ENCODE data around the gene FXYD4.

DNA sequence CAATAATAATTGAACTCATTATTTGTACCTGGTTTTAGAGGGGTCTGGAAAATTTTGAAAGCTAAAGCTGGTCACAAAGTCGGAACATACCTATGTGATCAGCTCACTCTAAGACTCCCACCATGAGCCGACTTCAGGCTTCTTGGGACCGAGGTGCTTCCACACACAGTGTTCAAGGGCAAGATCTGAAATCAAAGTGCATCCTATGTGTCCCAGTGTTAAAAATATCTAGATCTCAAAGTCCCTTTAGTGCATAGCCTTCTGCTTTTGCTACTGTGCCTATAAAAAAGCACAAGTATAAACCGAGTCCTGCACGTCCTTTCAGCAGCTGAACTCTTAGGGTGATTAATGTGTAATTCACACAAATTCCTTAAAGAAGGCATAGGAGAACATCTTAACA, 43.5 kb upstream of the FXYD4 start:
- TF ChIP-seq POLR2A (IDR thresholded peaks at IDR 0.05) (no peak), CTCF (IDR thresholded peaks at IDR 0.05) (no peak)
